Activated CD4-positive, CD25-positive, alpha-beta regulatory T cell treated with anti-CD3 and anti-CD28 coated beads, Interleukin-2, amount 50 U/mL, for 16 hours (primary cell): ENCODE results near the gene HLA-DQA1.
A peak's percentile ranks its signal among the peaks of the same experiment; 100 is the strongest.
"Not testable (repeated sequence)": the region's sequence is repeated elsewhere in the genome, so short reads cannot be mapped to it uniquely, and the experiment has no call there.

Source experiments
- DNase-seq: peaks from one replicate; pipeline ENCODE4 v3.0.0-alpha.2; 2020; ENCODE audit warnings: low read depth, low spot score

HLA-DQA1 gene

DNA sequence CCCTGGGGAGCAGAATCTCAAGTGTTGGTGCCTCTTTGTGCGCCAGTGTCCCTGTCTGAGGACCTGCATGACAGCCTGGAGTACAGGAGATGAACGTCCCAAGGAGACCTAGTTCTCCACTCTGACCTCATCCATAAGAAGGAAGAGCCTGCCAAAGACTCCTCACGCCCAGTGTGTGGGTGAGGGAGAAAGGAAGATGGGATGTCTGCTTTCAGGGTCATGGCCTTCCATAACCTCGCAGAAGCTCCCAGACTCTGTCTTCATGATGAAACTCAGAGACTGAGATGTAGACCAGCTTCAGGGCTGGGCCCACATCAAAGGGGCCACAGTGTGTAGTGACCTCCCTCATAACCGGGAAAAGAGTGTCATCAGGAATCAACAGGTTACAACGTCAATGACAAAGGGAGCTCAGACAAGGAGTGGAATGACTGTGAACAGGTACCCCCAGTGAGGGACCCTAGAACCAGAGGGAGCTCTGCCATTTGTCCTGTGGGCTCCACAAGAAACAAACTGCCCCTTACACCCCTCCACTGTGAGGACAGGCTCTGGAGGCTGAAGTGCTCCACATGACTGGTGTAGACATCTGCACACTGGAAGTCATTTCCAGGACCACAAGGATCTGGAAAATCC lies 21.2 kb downstream of the HLA-DQA1 start:
- DNase-seq: no peak

DNA sequence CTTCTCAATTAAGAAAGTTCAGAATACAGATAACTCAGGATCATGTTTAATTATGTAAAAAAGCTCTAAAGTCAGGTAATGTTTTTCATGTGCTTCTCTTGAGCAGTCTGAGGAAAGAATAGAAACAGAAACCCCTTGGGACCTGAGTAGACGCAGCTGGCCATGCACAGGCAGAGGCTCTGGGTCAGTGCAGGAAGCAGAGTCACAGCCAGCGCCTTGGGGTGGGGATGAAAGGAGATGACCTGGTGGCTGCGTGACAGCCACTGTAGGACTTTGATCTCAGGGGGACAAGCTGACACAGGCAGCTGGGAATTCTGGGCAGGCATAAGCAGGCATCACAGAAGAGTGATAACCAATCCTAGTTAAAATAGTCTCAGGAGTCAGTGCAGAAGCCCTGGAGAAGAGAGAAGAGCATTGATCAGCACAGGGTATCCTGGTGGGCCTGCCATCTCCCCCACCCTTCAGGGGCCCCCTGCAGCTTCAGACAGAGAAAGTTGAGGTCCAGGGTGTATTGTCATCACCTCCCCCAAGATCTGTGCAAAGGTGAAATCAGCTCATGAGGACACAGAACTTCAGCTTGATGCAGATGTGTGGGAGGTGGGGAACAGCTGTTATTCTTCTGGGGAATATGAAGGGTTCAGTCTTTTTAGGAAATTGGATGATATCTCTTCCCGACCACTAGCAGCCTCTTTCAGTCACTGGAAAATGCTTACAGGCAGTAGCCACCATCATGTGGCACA lies 22.8 kb downstream of the HLA-DQA1 start:
- DNase-seq: no peak

DNA sequence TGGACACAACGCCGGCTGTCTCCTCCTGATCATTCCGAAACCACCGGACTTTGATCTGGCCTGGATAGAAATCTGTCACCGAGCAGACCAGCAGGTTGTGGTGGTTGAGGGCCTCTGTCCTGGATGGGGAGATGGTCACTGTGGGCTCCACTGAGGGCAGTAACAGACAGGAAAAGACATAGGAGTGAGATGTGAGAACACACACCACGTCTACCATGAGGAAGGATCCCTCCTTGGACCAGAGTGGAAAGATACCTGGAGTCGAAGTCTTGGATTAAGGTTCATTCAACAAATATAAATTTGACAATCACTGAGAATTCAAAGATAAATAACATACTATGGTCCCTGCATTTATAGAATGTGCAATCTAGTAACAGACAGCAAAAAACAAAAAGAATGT lies 24.9 kb downstream of the HLA-DQA1 start:
- DNase-seq: no peak

DNA sequence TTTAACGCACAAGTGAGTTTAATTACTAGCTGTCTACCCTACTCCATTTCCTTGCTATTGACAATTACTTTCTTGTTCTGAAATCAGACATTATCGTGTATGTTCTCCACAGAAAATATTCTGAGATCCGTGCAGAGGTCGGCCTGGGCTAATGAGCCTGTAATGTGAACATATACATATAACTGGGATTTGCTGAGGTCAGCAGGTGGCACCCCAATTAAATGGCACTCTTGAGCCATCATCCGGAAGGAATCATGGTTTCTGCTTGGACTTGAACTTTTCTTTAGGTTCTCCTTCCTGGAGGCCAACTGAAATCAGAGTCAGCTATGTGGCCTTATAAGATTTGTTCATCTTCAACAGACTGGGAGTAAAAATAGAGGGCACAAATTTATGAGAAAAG lies 25.6 kb downstream of the HLA-DQA1 start:
- DNase-seq: no peak

DNA sequence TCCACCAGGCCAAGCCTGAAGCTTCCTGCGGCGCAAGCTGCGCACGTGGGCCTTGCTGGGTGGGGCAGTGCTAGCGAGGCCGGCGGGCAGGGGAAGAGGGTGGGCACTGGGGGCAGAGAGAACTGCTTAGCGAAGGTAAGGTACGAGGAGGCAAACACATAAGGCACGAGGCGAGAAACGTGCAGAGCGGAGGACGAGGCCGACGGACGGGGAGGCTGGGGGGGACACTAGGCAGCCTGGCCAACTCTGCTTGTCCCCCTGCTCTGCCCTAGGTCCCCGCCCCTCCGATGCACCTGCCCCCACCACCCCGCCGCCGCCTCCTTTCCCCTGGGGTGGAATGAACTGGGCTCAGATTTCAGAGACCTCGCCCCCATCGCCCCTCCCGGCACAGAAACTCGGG lies 27.1 kb downstream of the HLA-DQA1 start:
- DNase-seq: no peak

DNA sequence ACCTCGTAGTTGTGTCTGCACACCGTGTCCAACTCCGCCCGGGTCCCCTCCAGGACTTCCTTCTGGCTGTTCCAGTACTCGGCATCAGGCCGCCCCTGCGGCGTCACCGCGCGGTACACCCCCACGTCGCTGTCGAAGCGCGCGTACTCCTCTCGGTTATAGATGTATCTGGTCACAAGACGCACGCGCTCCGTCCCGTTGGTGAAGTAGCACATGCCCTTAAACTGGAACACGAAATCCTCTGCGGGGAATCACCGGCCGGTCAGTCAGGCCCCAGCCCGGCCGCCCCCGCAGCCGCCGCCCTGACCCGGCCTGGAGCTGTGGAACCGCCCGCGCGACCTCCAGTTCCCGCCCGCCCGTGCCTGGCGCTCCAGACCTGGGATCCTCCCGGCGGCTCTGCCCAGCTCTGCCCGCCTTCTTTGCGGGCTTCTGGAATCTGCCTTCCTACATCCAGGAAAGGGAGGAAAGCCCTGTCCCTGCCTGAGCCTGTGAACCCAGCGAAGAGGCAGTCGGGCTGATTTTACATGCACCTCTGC lies 27.7 kb downstream of the HLA-DQA1 start:
- DNase-seq: peak; percentile 5

DNA sequence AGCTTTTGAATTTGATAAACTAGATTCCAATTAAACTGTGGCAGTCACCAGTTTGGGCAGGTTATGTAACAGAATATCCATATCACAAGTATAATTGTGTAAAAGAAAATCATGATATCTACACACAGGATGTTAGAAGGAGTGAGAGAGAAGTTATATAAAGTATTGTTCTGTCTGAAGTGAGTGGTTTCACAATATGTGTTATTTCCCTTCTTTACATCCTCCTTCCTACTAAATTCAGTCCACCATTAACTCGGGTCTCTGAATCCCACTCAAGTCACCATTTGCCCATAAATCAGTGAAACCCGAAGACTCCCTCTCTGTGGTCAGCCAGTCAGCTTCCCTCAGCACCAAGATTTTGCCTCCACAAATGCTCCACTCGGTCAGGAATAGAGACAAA lies 28.5 kb downstream of the HLA-DQA1 start:
- no peak for DNase-seq

DNA sequence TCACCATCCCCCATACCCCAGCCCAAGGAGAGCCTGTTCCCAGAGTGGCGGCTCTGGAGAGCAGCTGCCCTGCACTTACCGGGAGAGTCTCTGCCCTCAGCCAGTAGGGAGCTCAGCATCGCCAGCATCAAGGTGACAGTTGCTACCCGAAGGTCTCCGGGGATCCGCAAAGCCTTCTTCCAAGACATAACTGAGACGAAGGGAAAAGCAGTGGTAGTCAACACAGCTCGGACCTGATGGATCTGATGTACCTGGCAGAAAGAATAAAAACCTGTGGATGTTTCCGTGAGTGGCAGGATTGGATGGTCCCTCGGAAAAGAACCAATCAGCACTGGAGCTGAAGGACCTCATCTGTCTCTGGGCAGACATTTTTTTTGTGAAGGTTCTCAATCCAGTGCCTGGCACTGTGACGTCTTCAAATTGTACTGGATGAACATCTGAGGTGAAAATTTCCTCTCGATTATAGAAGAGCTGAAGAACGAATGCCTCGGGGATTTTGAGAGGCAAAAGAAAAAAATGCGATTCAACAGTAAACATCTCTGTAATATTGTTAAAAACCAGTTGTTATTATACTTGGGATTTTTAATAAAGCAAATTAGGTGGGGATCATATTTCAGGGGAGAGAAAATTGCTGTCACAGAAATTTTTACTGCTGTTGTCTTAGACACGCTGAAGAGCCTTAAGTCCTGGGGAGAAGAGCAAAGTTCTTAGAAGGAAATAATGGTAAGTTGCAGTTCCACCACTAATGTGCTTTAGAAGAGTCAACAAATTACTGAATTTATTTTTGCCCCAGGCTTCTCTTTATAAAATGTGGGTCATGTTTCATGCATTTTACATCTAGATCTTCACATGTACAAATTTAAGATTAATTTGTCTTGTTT lies 29.5 kb downstream of the HLA-DQA1 start, which contains the start of gene HLA-DQB1:
Gene HLA-DQB1 (minus strand): TSS at position 238 of the 881 bp plus-strand sequence. CDS start 50 bp downstream, at position 188.
- DNase-seq: peak; percentile 40

DNA sequence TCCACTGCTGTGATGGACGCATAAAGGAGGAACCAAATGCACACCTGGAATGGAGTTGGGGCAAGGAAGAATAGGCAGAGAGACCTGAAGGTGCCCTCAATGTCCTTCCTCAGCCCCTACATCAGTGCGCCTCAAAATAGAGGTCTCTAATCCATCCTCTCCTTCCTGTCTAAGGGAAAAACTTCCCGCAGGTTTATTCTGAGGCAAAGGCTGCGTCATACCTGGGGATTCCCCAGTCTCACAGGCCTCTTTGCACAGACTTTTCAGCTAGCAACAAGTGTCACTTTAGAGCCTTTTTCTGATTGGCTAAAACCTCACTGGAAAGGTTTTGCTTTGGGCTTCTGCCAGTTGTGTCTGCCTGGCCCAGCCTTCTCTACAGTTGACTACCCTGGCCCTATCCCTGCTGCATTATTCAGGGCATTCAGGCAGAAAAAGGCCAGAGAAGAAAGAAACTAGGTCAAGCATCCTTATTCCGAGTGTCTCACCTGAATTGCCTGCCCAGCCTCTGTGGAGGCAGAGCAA lies 31.1 kb downstream of the HLA-DQA1 start:
- peak; percentile 31 for DNase-seq

DNA sequence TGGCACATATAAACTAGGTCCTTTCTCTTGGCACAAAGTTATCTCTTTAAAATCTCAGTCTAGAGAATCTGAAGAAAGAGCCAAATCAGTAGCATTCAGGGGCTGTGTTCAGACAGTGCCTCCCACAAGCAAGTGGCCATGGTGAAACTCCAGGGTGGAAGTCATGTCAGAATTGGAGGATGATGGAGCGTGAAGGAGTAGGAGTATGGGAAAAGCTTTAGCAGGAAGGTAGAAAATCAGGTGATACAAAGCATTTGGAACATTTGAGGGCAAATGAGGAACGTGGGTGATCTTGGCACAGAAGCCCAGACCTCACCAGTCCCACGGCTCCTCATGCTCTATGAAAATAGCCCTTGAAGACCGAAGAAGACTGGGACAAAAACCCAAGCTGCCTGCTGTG lies 32.0 kb downstream of the HLA-DQA1 start:
- DNase-seq: no peak

DNA sequence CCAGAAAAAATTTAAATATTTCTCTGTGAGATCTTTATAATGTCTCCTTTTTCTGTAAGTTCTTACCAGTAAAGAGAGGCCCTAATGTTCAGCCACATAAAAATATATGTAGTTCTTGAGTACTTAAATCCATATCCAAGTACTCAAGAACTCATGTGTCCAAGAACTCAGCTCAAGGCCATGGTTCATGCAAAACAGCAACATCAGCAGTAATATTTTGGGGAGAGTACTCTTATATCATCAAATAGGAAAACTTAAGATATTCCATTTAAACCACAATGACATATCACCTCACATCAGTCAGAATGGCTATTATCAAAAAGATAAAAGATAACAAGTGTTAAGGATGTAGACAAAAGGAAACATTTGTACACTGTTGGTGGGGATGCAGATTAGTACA lies 32.7 kb downstream of the HLA-DQA1 start:
- no peak for DNase-seq

DNA sequence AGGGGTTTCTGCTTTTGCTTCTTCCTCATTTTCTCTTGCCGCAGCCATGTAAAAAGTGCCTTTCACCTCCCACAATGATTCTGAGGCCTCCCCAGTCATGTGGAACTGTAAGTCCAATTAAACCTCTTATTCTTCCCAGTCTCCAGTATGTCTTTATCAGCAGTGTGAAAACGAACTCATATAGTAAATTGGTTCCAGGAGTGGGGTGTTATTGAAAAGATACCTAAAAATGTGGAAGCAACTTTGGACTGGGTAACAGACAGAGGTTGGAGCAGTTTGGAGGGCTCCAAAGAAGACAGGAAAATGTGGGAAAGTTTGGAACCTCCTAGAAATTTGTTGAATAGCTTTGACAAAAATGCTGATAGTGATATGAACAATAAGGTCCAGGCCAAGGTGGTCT lies 34.7 kb downstream of the HLA-DQA1 start:
- not testable (repeated sequence) for DNase-seq

DNA sequence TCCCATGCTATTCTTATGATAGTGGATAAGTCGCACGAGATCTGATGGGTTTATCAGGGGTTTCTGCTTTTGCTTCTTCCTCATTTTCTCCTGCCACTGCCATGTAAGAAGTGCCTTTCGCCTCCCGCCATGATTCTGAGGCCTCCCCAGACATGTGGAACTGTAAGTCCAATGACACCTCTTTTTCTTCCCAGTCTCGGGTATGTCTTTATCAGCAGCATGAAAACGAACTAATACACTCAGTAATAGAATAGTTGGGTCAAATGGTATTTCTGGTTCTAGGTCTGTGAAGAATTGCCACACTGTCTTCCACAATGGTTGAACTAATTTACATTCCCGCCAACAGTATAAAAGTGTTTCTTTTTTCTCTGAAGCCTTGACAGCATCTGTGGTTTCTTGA lies 36.9 kb downstream of the HLA-DQA1 start:
- DNase-seq: not testable (repeated sequence)

DNA sequence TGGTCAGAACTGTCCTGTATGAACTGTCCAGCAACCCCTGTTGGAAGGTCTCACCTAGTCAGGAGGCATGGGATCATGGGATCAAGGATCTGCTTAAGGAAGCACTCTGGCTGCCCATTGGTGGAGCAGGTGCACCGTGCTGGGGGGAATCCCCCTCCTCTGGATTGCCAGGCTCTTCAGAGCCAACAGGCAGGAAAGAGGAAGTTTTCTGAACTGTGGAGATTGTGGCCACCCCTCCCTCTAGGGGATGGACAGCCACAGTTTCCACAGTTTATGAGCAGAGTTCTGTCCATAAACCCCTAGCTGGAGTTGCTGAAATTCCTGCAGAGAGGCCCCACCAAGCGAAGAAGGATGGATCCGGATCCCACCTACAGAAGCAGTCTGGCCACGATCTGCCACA lies 42.3 kb downstream of the HLA-DQA1 start:
- DNase-seq: no peak

DNA sequence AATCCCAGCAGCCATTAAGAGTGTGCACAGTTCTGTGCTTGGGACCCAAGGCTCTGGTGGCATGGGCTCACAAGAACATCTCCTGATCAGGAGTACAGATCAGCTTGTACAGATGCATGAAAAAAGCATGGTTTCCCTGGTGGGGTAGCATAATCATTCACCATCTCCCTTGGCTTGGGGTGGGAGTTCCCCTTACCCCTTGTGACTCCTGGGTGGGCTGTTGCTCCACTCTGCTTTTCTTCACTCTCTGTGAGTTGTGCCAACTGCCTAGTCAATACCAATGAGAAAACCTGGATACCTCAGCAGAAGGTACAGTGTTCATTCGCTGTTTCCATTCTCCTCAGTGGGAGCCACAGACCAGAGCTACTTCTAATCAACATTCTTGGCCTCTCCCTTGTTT lies 42.8 kb downstream of the HLA-DQA1 start:
- no peak for DNase-seq

DNA sequence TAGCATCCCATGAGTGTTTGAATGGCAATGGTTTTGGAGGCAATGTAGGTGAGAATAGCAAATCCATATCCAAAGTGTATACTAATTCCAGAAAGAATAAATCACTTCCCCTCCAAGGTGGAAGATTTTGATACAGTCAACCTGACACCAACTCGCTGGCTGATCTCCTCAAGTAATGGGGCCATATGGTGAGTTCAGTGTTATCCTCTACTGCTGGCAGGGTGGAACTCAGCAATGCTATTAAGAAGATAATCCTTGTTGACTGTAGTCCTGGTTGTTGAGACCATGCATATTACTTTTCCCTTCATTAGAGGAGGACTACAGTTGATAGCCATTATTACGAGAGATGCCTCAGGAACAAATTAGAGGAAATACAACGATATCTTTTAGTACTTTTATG lies 47.0 kb downstream of the HLA-DQA1 start:
- DNase-seq: no peak

DNA sequence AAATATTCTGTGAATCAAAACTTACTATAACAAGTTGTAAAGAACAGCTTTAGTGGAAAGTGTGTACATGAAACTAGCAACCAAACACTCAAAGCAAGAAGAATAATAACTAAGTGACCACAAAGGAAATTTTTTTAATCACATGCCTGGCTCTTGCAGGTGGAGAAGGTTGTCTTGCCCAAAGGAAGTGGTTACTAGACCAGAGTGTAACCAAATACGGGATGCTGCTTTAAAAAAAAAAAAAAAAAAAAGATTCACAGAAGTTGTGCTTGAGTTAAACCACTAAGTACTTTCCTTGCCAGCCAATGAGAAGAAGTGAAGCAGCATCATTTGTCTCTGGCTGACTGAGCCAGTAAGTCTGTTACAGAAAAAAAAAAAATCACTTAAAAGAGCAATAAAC lies 48.4 kb downstream of the HLA-DQA1 start:
- DNase-seq: peak; percentile 0

DNA sequence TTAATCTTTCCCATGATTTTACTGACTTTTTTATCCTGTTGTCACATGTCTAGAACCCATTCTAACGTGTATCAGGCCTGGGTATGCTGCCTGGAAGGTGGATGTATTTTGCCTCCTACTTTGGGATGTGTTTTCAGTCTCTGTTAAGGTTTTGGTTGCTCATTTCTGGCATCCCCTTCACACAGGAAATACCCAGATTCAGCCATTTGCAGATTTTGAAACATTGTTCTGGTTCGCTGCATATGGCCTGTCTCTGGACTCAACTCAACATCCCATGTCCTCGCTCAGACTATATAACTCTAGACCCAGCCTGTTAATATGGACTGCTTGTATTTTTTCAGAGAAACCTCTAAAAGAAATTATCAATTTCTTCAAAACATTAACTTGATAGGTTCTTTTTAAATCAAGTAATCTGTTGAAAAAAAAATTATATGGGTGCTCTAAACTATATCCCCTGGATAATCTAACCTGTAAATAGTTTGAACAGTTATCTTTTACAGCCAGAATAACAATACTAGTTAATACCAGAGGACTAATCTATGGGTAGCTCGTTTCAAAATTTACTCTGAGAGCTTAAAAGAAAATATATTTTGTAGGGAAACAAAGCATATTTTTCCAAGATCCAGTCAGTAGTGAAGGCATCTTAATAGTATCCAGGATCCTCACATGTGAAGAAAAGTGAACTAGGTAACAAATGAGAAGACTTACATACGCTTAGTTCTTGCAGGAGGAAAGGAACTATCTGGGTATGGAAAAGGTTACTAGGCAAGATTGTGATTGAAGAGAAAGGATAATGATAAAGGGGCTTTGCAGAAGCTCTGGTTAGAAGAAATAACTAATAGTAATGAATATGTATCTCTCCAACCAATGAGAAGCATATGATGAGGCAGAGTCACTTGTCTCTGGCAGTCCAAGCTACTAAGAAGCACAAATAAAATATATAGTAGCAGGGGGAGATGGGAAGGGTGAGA lies 52.6 kb downstream of the HLA-DQA1 start:
- DNase-seq: no peak

DNA sequence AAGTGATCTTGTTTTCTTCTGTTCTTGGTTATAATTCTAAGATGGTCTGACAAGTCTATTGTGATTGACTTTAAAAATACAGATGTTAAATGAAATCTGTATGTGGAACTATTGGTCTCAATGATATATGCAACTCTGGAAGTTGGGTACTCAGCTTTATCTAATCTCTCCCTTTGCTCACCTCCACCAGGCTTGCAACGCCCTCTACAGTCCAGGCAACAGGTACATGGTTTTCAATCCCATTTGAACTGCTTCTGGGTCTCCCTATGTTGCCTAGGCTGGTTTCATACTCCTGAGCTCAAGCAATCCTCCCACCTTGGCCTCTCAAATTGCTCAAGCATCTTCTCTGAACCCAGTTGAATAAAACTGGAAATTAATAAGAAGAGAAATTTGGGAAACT lies 54.8 kb downstream of the HLA-DQA1 start:
- peak; percentile 23 for DNase-seq
